ENCODE data around the gene ZNF770.
"Not testable (repeated sequence)": the region's sequence is repeated elsewhere in the genome, so short reads cannot be mapped to it uniquely, and the experiment has no call there.

The ZNF770 gene

DNA sequence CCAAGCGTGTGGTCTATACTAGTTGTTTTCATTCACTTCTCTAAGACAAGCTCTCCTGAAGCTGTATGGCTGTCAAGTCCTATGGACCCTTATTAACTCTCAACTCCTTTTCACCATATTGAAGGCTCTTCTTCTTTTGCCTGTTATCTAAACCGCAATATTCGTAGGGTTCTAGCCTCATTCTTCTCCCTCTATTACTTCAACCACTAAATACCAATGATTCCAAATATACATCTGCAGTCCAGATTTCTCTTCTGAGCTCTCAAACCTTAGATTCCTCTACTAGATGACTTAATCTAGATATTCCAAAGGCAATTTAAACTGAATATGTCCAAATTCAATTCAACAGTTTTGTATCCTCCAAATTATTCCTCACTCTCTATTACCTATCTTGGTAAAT, 43.2 kb downstream of the ZNF770 start:
- Histone ChIP-seq H3K27me3 (no peaks in the 10 kb centered on the region), H4K20me1 (no peaks in the 10 kb centered on the region), H3K4me1 (no peaks in the 10 kb centered on the region), H3K4me3 (no peak overlapping the region), H3K27ac (no peak overlapping the region), H3K36me3 (peaks cover 74% of the 10 kb centered on the region), H3K9ac (no peak overlapping the region), H3K4me2 (no peak overlapping the region), H3K9me3 (no peaks in the 10 kb centered on the region)
- TF ChIP-seq Cebpa-rat (IDR thresholded peaks at IDR 0.05): no peak

DNA sequence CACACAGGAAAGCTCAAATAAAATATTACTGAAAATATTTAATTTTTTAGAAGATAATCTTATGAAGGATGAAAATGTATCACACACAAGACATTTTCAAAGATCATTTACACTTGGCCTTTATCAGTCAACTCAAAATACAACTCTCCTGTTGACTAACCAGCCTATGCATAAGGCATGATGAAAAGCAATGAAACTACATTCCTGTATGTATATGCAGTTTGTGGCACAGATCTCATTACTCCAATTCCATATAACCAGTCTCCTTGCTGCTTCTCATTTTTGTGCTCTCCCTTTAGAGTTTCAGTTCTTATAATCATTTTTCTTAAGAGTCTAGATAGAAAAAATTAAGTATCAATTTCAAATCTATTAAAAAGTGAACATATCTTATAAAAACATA, 44.4 kb downstream of the ZNF770 start:
- H4K20me1 ChIP-seq: no peaks in the 10 kb centered on the region
- no peaks in the 10 kb centered on the region for H3K9me3 ChIP-seq
- no peaks in the 10 kb centered on the region for H3K4me1 ChIP-seq
- no peak overlapping the region for H3K4me3 ChIP-seq
- H3K9ac ChIP-seq: no peak overlapping the region
- no peak for TF ChIP-seq Cebpa-rat (IDR thresholded peaks at IDR 0.05)
- peaks cover 74% of the 10 kb centered on the region for H3K36me3 ChIP-seq
- H3K27ac ChIP-seq: no peak overlapping the region
- H3K27me3 ChIP-seq: no peaks in the 10 kb centered on the region
- no peak overlapping the region for H3K4me2 ChIP-seq

- H3K4me2 ChIP-seq, H3K4me1 ChIP-seq: not testable (repeated sequence)
These were observed 44.8 kb downstream of the ZNF770 start for GRCh38 chr15:34943264-34943663.

DNA sequence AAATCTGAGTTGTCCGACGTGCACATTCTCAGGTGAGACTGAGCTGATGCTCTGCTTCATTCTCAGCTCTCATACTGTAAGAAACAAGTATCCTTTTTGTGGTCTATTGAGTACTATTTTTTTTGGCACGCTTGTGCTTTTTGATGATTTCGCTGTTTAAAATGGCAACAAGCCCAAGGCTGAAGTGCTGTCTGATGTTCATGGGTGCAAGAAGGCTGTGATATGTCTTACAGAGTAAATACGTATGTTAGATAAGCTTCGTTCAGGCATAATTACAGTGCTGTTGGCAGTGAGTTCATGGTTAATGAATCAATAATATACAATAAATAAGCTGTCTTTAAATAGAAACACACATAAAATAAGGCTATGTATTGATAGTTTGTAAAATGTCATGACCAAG, 45.7 kb downstream of the ZNF770 start:
- Histone ChIP-seq H3K4me3 (no peak overlapping the region), H3K9me3 (no peaks in the 10 kb centered on the region), H3K4me1 (no peaks in the 10 kb centered on the region), H3K4me2 (no peak overlapping the region), H3K27ac (no peak overlapping the region), H4K20me1 (no peaks in the 10 kb centered on the region), H3K36me3 (peaks cover 74% of the 10 kb centered on the region), H3K9ac (no peak overlapping the region), H3K27me3 (no peaks in the 10 kb centered on the region)
- no peak for TF ChIP-seq Cebpa-rat (IDR thresholded peaks at IDR 0.05)

More at GRCh38 chr15:34943264-34943663, 44.8 kb downstream of the ZNF770 start:
- not testable (repeated sequence) for H3K27me3 ChIP-seq, H3K27ac ChIP-seq, H4K20me1 ChIP-seq, H3K9me3 ChIP-seq, H3K4me3 ChIP-seq, H3K9ac ChIP-seq
- peaks cover 74% of the 10 kb centered on the region for H3K36me3 ChIP-seq

GRCh38 chr15:34941831-34942230, 46.3 kb downstream of the ZNF770 start:
- Histone ChIP-seq H3K9me3 (no peaks in the 10 kb centered on the region), H3K4me3 (no peak overlapping the region), H3K27me3 (no peaks in the 10 kb centered on the region), H3K4me1 (no peaks in the 10 kb centered on the region), H3K4me2 (no peak overlapping the region), H4K20me1 (no peaks in the 10 kb centered on the region), H3K36me3 (peaks cover 80% of the 10 kb centered on the region), H3K9ac (no peak overlapping the region), H3K27ac (no peak overlapping the region)
- no peak for TF ChIP-seq Cebpa-rat (IDR thresholded peaks at IDR 0.05)

DNA sequence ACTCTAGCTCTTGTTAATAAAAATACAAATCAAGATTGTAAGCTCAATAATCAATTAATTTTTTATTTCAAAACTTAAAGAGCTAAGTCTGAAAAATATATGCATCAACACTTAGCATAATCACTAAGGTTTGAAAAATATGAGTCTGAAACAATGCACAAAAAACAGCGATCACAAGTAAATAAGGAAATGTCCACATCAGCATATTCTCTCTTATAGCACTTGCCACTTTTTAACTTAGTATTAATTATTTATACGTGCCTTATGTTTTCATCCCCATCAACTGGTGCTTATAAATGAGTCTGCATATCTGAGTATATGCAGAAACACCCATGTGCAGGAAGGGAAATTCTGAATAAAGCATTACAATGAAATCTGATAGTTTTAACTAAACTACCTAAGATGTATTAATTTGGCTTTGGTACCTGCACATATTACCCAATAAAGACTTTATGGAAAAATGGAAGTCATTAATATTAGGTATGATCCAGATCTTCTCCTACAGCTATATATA, 46.8 kb downstream of the ZNF770 start:
- no peaks in the 10 kb centered on the region for H3K9me3 ChIP-seq
- H4K20me1 ChIP-seq: no peaks in the 10 kb centered on the region
- H3K27ac ChIP-seq: no peak overlapping the region
- no peak overlapping the region for H3K4me2 ChIP-seq
- no peak overlapping the region for H3K4me3 ChIP-seq
- TF ChIP-seq Cebpa-rat (IDR thresholded peaks at IDR 0.05): no peak
- H3K27me3 ChIP-seq: no peaks in the 10 kb centered on the region
- H3K4me1 ChIP-seq: no peaks in the 10 kb centered on the region
- no peak overlapping the region for H3K9ac ChIP-seq
- H3K36me3 ChIP-seq: peaks cover 85% of the 10 kb centered on the region

DNA sequence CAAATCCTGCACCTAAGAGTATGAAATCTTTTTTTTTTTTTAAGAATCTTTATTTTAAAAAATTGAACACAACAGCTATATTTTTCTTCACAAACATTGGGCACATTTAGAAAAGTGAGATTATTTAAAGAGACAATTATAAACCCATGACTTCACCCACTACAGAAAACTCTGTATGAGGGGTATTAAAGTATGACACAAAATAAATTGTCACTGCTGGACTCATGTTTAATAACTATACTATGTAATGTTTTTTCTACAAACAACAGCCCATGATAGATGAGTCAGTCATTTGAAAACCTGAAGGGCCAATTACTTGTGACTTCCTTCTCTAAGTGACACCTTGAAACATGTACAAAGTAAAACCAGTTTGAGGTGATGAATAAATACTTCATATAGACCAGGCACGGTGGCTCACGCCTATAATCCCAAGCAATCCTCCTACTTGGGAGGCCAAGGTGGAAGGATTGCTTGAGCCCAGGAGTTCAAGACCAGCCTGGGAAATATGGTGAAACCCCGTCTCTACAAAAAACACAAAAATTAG, 54.6 kb downstream of the ZNF770 start:
- peaks cover 87% of the 10 kb centered on the region for H3K36me3 ChIP-seq
- no peak for TF ChIP-seq Cebpa-rat (IDR thresholded peaks at IDR 0.05)
- no peaks in the 10 kb centered on the region for H3K4me1 ChIP-seq
- peaks cover 6% of the 10 kb centered on the region for H3K9me3 ChIP-seq
- H3K27ac ChIP-seq: no peak overlapping the region
- H3K4me2 ChIP-seq: no peak overlapping the region
- no peak overlapping the region for H3K9ac ChIP-seq
- H3K27me3 ChIP-seq: no peaks in the 10 kb centered on the region
- no peaks in the 10 kb centered on the region for H4K20me1 ChIP-seq
- no peak overlapping the region for H3K4me3 ChIP-seq

DNA sequence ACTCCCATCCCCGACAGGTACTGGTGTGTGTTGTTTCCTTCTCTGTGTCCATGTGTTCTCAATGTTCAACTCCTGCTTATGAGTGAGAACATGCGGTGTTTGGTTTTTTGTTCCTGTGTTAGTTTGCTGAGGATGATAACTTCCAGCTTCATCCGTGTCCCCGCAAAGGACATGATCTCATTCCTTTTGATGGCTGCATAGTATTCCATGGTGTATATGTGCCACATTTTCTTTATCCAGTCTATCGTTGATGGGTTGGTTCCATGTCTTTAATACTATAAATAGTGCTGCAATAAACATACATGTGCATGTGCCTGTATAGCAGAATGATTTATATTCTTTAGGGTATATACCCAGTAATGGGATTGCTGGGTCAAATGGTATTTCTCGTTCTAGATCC, 59.7 kb downstream of the ZNF770 start:
- not testable (repeated sequence) for H4K20me1 ChIP-seq, H3K4me3 ChIP-seq

More for the DNA sequence above, 59.7 kb downstream of the ZNF770 start:
- not testable (repeated sequence) for H3K27me3 ChIP-seq, H3K9me3 ChIP-seq, H3K4me2 ChIP-seq, H3K27ac ChIP-seq, H3K4me1 ChIP-seq, H3K9ac ChIP-seq
- H3K36me3 ChIP-seq: peaks cover 82% of the 10 kb centered on the region
